ENCODE results near the gene VEPH1. TPM values are rescaled to one million over a fixed set of nuclear protein-coding genes. Genes with fewer than 3 reads are reported as not detected.

The VEPH1 gene
- total RNA-seq, 2 donors from 2014 or later: 11.8 to 17.1 TPM

- no peaks in the 10 kb centered on the region for H3K9me3 ChIP-seq (ENCODE audit: control insufficient read depth, low read length)
- Mint-ChIP-seq H3K27ac (no peak overlapping the region), H3K4me3 (no peak overlapping the region), H3K36me3 (ENCODE audit: low read depth) (no peaks in the 10 kb centered on the region), H3K9me3 (no peaks in the 10 kb centered on the region), H3K4me1 (peaks cover 2% of the 10 kb centered on the region), H3K27me3 (ENCODE audit: insufficient read depth) (no peaks in the 10 kb centered on the region)
- H3K4me1 ChIP-seq (ENCODE audit: control insufficient read depth, insufficient read depth, low read length): no peaks in the 10 kb centered on the region
- H3K4me3 ChIP-seq (ENCODE audit: low read length): no peak overlapping the region
- 75 to 79% methylated on average over 6 of the region's 6 CpGs for WGBS, 2 experiments (ENCODE audit: insufficient coverage in 1 of 2, insufficient read length in 1 of 2)
- no peaks in the 10 kb centered on the region for H3K36me3 ChIP-seq (ENCODE audit: control insufficient read depth, insufficient read depth, low read length)
- H3K27me3 ChIP-seq (ENCODE audit: control insufficient read depth, insufficient read depth, low read length, poor library complexity, severe bottlenecking): no peaks in the 10 kb centered on the region
- no peak overlapping the region for H3K9ac ChIP-seq (ENCODE audit: extremely low read depth, low read length, poor library complexity, severe bottlenecking)
- DNase-seq: no peak
- no peak overlapping the region for H3K27ac ChIP-seq (ENCODE audit: low read depth, low read length)
- TF ChIP-seq, protein P1, sequence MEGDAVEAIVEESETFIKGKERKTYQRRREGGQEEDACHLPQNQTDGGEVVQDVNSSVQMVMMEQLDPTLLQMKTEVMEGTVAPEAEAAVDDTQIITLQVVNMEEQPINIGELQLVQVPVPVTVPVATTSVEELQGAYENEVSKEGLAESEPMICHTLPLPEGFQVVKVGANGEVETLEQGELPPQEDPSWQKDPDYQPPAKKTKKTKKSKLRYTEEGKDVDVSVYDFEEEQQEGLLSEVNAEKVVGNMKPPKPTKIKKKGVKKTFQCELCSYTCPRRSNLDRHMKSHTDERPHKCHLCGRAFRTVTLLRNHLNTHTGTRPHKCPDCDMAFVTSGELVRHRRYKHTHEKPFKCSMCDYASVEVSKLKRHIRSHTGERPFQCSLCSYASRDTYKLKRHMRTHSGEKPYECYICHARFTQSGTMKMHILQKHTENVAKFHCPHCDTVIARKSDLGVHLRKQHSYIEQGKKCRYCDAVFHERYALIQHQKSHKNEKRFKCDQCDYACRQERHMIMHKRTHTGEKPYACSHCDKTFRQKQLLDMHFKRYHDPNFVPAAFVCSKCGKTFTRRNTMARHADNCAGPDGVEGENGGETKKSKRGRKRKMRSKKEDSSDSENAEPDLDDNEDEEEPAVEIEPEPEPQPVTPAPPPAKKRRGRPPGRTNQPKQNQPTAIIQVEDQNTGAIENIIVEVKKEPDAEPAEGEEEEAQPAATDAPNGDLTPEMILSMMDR (conservative IDR thresholded peaks at IDR 0.05): no peak
Observed at GRCh38 chr3:157297328-157297915, 205.8 kb downstream of the VEPH1 start.

- no peak overlapping the region for H3K27ac Mint-ChIP-seq
- Histone ChIP-seq H3K27me3 (ENCODE audit: control insufficient read depth, insufficient read depth, low read length, poor library complexity, severe bottlenecking) (no peaks in the 10 kb centered on the region), H3K4me3 (ENCODE audit: low read length) (no peak overlapping the region), H3K9me3 (ENCODE audit: control insufficient read depth, low read length) (no peaks in the 10 kb centered on the region), H3K27ac (ENCODE audit: low read depth, low read length) (no peak overlapping the region), H3K9ac (ENCODE audit: extremely low read depth, low read length, poor library complexity, severe bottlenecking) (no peak overlapping the region), H3K36me3 (ENCODE audit: control insufficient read depth, insufficient read depth, low read length) (no peaks in the 10 kb centered on the region), H3K4me1 (ENCODE audit: control insufficient read depth, insufficient read depth, low read length) (no peaks in the 10 kb centered on the region)
- no peak overlapping the region for H3K4me3 Mint-ChIP-seq
- no peak for DNase-seq
- H3K27me3 Mint-ChIP-seq (ENCODE audit: insufficient read depth): no peaks in the 10 kb centered on the region
- peaks cover 2% of the 10 kb centered on the region for H3K4me1 Mint-ChIP-seq
- H3K9me3 Mint-ChIP-seq: no peaks in the 10 kb centered on the region
- TF ChIP-seq, protein P1 (conservative IDR thresholded peaks at IDR 0.05): no peak
- H3K36me3 Mint-ChIP-seq (ENCODE audit: low read depth): no peaks in the 10 kb centered on the region
Observed at GRCh38 chr3:157294953-157295352, 208.3 kb downstream of the VEPH1 start.

DNA sequence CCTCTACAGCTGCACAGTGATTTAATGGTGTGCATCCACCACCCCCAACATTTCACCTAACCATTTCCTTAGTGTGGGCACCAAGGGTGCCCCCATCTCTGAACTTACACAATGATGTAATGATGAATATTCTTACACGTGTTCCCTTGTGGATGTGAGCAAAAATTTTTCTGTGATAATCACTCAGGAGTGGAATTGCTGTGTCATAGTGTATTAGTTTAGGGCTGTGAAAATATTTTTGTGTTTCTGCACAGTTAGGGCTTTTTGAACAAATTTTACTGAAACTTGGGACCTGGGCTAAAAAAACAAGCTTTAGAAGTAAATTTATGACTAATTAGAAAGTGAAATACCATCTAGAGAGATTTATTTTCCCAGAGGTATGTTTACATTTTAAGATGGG, 208.7 kb downstream of the VEPH1 start:
- TF ChIP-seq, protein P1 (conservative IDR thresholded peaks at IDR 0.05): no peak
- WGBS, 2 experiments (ENCODE audit: insufficient coverage in 1 of 2, insufficient read length in 1 of 2): 84% methylated on average over 1 of the region's 1 CpG; no CpG with 5 or more reads in 1 of the 2 experiments
- no peaks in the 10 kb centered on the region for H3K27me3 Mint-ChIP-seq (ENCODE audit: insufficient read depth)
- peaks cover 2% of the 10 kb centered on the region for H3K4me1 Mint-ChIP-seq
- Histone ChIP-seq H3K36me3 (ENCODE audit: control insufficient read depth, insufficient read depth, low read length) (no peaks in the 10 kb centered on the region), H3K27me3 (ENCODE audit: control insufficient read depth, insufficient read depth, low read length, poor library complexity, severe bottlenecking) (no peaks in the 10 kb centered on the region), H3K27ac (ENCODE audit: low read depth, low read length) (no peak overlapping the region), H3K9me3 (ENCODE audit: control insufficient read depth, low read length) (no peaks in the 10 kb centered on the region), H3K4me3 (ENCODE audit: low read length) (no peak overlapping the region), H3K9ac (ENCODE audit: extremely low read depth, low read length, poor library complexity, severe bottlenecking) (no peak overlapping the region), H3K4me1 (ENCODE audit: control insufficient read depth, insufficient read depth, low read length) (no peaks in the 10 kb centered on the region)
- DNase-seq: no peak
- no peaks in the 10 kb centered on the region for H3K9me3 Mint-ChIP-seq
- no peak overlapping the region for H3K4me3 Mint-ChIP-seq
- no peaks in the 10 kb centered on the region for H3K36me3 Mint-ChIP-seq (ENCODE audit: low read depth)
- H3K27ac Mint-ChIP-seq: no peak overlapping the region
